KOPT-K1 (cell line): ENCODE data around the gene ARFGAP3.

Experiments
- H3K27ac ChIP-seq: fragments of 200-600 bp; sonication (generic); 2 replicates; pipeline ENCODE4 v1.5.1; 2016; ENCODE audit warnings: antibody characterized with exemption, mild to moderate bottlenecking, low read depth, low read length; ENCODE audit not compliant: poor library complexity, severe bottlenecking
- H3K36me3 ChIP-seq: fragments of 200-600 bp; sonication (generic); 2 replicates; pipeline ENCODE4 v1.5.1; 2017; ENCODE audit warnings: antibody characterized with exemption, mild to moderate bottlenecking, low read length, moderate library complexity; ENCODE audit not compliant: insufficient read depth
- H3K9me3 ChIP-seq: fragments of 200-600 bp; sonication (generic); 2 replicates; pipeline ENCODE4 v1.5.1; 2017; ENCODE audit warnings: antibody characterized with exemption, low read length, mild to moderate bottlenecking; ENCODE audit not compliant: insufficient read depth, poor library complexity, severe bottlenecking

ARFGAP3 gene

DNA sequence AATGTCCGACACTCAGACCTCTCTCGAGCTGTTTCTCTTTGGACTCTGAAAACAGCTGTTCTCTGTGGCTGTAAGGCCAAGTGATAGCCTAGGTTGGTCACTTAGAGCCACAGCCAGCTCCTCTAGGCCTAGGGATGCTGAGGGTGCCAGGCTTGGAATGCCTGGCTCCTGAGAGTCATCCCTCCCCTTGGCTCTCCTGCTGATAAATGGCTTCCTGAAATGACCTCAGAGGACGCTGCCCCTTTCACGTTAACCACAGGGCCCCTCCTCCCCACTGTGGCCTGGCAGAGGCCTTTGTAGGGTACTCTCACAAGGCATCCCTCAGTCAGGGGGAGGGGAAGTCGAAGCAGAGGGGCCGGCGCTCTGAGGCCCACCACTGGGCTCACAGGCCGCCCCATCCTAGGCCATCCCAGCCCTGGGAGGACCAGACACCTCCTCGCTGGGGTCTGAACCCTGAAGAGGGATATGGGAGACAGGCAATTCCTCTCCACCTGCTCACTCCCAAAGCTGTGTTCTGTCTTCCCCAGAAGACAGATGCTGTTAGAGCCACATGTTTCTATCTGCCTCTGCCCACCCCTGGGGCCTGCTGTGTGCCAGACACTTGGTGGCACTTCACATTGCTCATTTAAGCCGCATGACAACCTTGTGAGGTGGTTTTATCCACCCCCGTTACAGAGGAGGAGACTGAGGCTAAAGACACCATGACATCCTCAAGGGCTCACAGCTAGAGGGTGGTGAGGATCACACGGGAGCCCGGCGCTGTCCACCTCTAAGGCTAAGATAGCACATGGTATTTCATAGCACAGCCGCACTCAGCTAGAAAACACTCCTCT lies 50.9 kb downstream of the ARFGAP3 start:
- Histone ChIP-seq H3K9me3 (no peaks in the 10 kb centered on the region), H3K36me3 (peaks cover 93% of the 10 kb centered on the region), H3K27ac (no peak overlapping the region)

DNA sequence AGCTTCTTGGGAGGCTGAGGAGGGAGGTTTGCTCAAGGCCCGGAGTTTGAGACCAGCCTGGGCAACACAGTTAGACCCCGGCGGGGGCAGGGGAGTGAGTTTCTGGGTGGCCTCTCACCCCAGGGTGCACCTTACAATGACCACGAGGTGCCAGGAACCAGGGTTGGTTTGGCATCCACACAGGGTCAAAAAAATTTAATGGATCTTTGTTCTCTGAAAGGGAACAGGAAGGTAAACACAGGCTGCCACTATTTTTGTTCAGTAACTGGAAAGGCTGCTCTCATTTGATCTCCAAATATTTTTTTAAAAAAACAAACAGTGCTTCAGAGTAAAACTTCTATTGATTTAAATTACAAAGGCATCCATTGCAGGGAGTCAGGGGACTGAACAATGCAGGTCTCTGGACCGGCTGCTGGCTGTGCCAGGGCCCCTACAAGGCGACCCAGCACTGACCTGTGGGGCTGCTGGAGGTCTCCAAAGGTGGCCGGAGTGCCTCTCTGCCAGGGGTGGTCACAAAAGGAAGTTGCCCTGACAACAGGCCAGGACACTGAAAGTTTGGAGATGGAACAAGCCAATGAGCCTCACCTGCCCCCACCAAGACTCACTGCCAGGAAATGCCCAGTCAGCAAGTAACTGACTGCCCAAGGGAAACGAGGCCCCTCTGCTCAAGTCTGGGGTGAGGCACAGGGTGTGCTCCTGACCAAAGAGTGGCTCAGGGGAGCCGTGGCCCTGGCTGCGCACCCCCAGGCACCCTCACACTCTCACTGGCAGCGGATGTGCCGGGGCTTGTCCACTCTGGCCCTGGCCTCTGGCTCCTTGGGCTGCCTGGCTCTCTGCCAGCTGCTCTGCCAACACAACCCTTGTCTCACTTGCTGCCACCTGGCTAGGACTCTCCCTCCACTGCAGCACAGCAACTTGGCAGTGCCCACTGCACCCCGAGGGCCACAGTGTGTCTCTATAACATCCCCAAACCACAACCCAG lies 51.8 kb downstream of the ARFGAP3 start:
- Histone ChIP-seq H3K9me3 (no peaks in the 10 kb centered on the region), H3K27ac (no peak overlapping the region), H3K36me3 (peaks cover 93% of the 10 kb centered on the region)

- Histone ChIP-seq H3K36me3 (peaks cover 90% of the 10 kb centered on the region), H3K27ac (no peak overlapping the region), H3K9me3 (no peaks in the 10 kb centered on the region)
These were observed 53.7 kb downstream of the ARFGAP3 start for GRCh38 chr22:42803389-42803788.

DNA sequence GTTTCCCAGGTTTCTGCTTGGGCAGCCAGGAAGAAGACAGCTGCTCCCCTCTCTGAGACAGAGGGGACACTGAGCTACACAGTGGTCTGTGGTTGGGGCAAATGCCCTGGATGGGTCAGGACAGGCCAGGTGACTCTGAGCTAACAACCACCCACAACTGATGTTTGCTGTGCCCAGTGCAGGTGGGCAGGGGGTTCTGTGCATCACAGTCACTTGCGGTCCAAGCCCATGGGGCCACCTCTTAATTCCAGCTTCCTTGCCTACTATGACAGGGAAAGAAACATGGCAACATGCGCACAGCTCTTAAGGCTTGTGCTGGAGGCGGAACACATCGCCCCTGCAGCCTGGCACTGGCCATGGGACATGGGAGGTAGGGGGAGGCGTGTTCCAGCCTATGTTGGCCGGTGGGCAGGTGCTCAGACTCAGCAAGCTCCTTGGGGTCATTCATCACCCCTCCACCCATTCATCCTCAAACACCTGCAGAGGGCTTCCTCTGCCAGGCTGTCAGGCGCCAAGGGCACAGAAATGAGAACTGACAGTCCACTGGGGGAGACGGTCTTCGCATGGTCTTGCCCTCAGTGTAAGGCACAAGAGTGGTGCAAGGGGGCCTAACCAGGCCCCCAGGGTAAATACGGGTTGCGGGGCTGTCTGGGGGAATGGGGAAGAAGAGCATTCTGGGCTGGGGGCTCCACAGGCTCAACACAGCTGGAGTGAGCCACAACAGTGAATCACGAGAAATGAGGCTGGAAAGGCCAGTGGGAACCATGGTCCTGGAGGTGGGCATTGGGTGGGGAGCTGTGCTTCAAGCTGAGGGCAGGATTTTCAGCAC lies 55.6 kb downstream of the ARFGAP3 start:
- peaks cover 90% of the 10 kb centered on the region for H3K36me3 ChIP-seq
- H3K9me3 ChIP-seq, result no peaks in the 10 kb centered on the region
- no peak overlapping the region for H3K27ac ChIP-seq

GRCh38 chr22:42800451-42801251 lies 56.4 kb downstream of the ARFGAP3 start:
- Histone ChIP-seq H3K9me3 (no peaks in the 10 kb centered on the region), H3K36me3 (peaks cover 89% of the 10 kb centered on the region), H3K27ac (no peak overlapping the region)

GRCh38 chr22:42799461-42800405 lies 57.3 kb downstream of the ARFGAP3 start:
- Histone ChIP-seq H3K36me3 (peaks cover 88% of the 10 kb centered on the region), H3K27ac (no peak overlapping the region), H3K9me3 (no peaks in the 10 kb centered on the region)

DNA sequence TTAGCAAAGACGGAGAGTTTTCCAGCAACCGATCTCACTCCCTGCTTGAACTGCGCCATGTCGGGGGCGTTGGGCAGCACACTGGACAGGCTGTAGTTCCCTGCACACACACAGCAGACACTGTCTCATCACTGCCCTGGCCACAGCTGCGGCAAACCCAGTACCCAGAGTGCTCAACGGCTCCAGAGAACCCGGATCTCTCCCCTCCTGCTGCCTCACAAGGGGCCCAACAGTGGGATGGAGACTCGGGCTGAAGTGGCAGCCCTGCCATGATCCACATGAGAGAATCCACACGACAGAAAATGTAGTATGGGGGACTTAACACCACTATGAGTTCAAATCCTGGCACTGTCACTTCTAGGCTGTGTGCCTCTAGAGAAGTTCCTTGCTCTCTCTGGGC lies 58.0 kb downstream of the ARFGAP3 start:
- Histone ChIP-seq H3K27ac (no peak overlapping the region), H3K9me3 (no peaks in the 10 kb centered on the region), H3K36me3 (peaks cover 89% of the 10 kb centered on the region)

DNA sequence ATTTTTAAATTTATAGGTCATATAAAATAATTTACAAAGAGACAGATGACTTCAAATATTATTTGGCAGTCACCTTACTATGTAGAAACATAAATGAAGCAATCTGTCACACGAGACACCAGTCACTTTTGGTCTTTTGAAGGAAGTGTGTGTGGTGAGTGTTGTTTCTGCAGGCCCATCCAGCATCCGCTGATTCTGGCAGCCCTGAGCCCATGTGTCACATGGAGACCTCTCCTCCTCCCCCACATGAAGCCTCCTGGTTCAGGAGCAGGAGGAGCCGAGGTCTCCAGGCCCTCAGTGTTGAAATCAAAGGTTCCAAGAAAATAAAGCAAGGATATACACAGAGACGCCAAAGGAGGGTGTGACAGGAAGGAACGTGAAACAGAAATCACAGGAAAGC lies 60.1 kb downstream of the ARFGAP3 start:
- Histone ChIP-seq H3K9me3 (no peaks in the 10 kb centered on the region), H3K27ac (no peak overlapping the region), H3K36me3 (peaks cover 87% of the 10 kb centered on the region)

DNA sequence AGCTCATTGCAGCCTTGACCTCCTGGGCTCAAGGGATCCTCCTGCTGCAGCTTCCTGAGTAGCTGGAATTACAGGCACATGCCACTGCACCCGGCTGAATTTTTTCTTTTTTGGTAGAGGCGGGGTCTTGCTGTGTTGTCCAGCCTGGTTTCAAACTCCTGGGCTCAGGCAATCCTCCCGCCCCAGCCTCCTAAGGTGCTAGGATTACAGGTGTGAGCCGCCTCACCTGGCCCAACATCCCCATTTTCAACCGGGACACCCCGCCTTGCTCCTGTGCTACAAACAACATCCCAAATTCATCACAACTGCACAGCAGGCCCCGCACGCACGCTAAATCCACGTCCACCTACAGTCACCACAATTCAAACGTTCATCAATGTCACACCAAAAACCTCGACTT lies 61.0 kb downstream of the ARFGAP3 start:
- Histone ChIP-seq H3K27ac (no peak overlapping the region), H3K9me3 (no peaks in the 10 kb centered on the region), H3K36me3 (peaks cover 78% of the 10 kb centered on the region)

GRCh38 chr22:42794551-42795510 lies 62.2 kb downstream of the ARFGAP3 start:
- Histone ChIP-seq H3K36me3 (peaks cover 66% of the 10 kb centered on the region), H3K27ac (no peak overlapping the region)

DNA sequence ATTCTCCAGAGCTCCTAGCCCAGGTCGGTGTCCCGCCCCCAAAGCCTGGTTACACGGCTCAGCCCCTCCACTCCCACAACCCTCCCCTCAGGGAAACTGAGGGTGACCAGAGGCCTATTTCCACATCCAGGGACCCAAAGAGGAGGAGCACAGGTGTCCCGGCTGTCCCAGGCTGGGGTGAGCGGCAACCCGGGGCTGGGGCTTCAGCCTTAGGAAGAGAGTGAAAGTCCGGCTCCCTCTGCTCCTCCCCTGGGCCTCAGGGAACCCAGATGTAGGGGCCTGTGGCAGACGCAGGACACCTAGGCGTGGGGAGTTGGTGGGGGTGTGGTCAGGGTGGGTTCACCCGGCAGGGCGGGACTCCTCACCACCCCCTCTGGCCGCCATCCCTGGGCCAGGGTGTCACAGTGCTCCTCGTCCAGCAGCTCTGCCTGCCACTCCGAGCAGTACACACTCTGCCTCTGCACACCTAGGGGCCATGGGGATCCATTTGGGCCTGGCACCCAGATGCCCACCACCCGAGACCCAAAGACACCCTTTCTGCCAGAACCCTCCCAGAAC lies 63.1 kb downstream of the ARFGAP3 start:
- Histone ChIP-seq H3K9me3 (no peaks in the 10 kb centered on the region), H3K36me3 (peaks cover 57% of the 10 kb centered on the region), H3K27ac (no peak overlapping the region)

More at GRCh38 chr22:42794551-42795510, 62.2 kb downstream of the ARFGAP3 start:
- no peaks in the 10 kb centered on the region for H3K9me3 ChIP-seq
